ENCODE measurements around the gene NKD2. TPM values are rescaled to one million over a fixed set of nuclear protein-coding genes. Genes with fewer than 3 reads are reported as not detected.

NKD2 gene
- total RNA-seq, 1 experiment from 2014 or later, result 12.3 TPM

- Histone ChIP-seq H3K9me3 (ENCODE audit: control insufficient read depth, insufficient read depth, low read depth, low read length) (no peaks in the 10 kb centered on the region), H3K27ac (ENCODE audit: low read length) (no peak overlapping the region; the same call in 1 of the 2 replicates), H3K27me3 (ENCODE audit: control insufficient read depth, insufficient read depth, low read length) (no peaks in the 10 kb centered on the region), H3K36me3 (ENCODE audit: control insufficient read depth, insufficient read depth, low read length) (peaks cover 6% of the 10 kb centered on the region), H3K4me3 (ENCODE audit: low read depth in 2 of 2, low read length in 2 of 2) (no peak overlapping the region), H3K4me1 (ENCODE audit: control insufficient read depth, insufficient read depth, low read length) (peaks cover 12% of the 10 kb centered on the region)
- no peak for TF ChIP-seq TCF7L2 (IDR thresholded peaks at IDR 0.05; ENCODE audit: low read depth, low read length)
- TF ChIP-seq CTCF (IDR thresholded peaks at IDR 0.05), result no peak
- no peak for TF ChIP-seq REST (IDR thresholded peaks at IDR 0.05; ENCODE audit: insufficient read depth in 1 of 2, low read depth in 2 of 2, low read length in 1 of 2)
- no peak for TF ChIP-seq POLR2AphosphoS5 (IDR thresholded peaks at IDR 0.05; ENCODE audit: low read depth, low read length)
- no peak for TF ChIP-seq SIN3A (IDR thresholded peaks at IDR 0.05; ENCODE audit: borderline replicate concordance, insufficient read depth, low read depth, low read length)
- POLR2A ChIA-PET, result no interaction called here
- BruUV-seq (replicated peaks), result no TSS peak
- DNase-seq (ENCODE audit: low read depth, low spot score) (no peak), ATAC-seq (no peak)
- in situ Hi-C loops (cut with HindIII; ENCODE audit: low pct_unique_long_range_greater_than_20kb, low sequenced_read_pairs), result no loop called here
- intact Hi-C loops (cut with micrococcal nuclease; ENCODE audit: unreplicated experiment), result no loop called here
- CTCF ChIA-PET, result no interaction called here
Measured at GRCh38 chr5:1083823-1084605, 75.4 kb downstream of the NKD2 start.

- intact Hi-C loops (cut with micrococcal nuclease; ENCODE audit: unreplicated experiment) (no loop called here), in situ Hi-C loops (cut with HindIII; ENCODE audit: low pct_unique_long_range_greater_than_20kb, low sequenced_read_pairs) (no loop called here)
- ChIA-PET POLR2A (no interaction called here), CTCF (no interaction called here)
- peaks cover 11% of the 10 kb centered on the region for H3K36me3 ChIP-seq (ENCODE audit: control insufficient read depth, insufficient read depth, low read length)
- no peak overlapping the region for H3K27ac ChIP-seq (ENCODE audit: low read length)
- peaks cover 26% of the 10 kb centered on the region for H3K4me1 ChIP-seq (ENCODE audit: control insufficient read depth, insufficient read depth, low read length)
- H3K9me3 ChIP-seq (ENCODE audit: control insufficient read depth, insufficient read depth, low read depth, low read length), result no peaks in the 10 kb centered on the region
- no peaks in the 10 kb centered on the region for H3K27me3 ChIP-seq (ENCODE audit: control insufficient read depth, insufficient read depth, low read length)
- ATAC-seq, result no peak
- TF ChIP-seq POLR2AphosphoS5 (IDR thresholded peaks at IDR 0.05; ENCODE audit: low read depth, low read length) (no peak), CTCF (IDR thresholded peaks at IDR 0.05) (no peak), SIN3A (IDR thresholded peaks at IDR 0.05; ENCODE audit: borderline replicate concordance, insufficient read depth, low read depth, low read length) (no peak), TCF7L2 (IDR thresholded peaks at IDR 0.05; ENCODE audit: low read depth, low read length) (no peak), REST (IDR thresholded peaks at IDR 0.05; ENCODE audit: insufficient read depth in 1 of 2, low read depth in 2 of 2, low read length in 1 of 2) (no peak)
- DNase-seq (ENCODE audit: low read depth, low spot score), result no peak
- no peak overlapping the region for H3K4me3 ChIP-seq (ENCODE audit: low read depth in 2 of 2, low read length in 2 of 2)
- BruUV-seq (replicated peaks), result no TSS peak
Measured at GRCh38 chr5:1085391-1085790, 76.8 kb downstream of the NKD2 start.

All from Panc1 (cell line).